ENCODE results near the gene PROSER1.
A peak's percentile ranks its signal among the peaks of the same experiment; 100 is the strongest.
"Not testable (repeated sequence)": the region's sequence is repeated elsewhere in the genome, so short reads cannot be mapped to it uniquely, and the experiment has no call there.

The PROSER1 gene

DNA sequence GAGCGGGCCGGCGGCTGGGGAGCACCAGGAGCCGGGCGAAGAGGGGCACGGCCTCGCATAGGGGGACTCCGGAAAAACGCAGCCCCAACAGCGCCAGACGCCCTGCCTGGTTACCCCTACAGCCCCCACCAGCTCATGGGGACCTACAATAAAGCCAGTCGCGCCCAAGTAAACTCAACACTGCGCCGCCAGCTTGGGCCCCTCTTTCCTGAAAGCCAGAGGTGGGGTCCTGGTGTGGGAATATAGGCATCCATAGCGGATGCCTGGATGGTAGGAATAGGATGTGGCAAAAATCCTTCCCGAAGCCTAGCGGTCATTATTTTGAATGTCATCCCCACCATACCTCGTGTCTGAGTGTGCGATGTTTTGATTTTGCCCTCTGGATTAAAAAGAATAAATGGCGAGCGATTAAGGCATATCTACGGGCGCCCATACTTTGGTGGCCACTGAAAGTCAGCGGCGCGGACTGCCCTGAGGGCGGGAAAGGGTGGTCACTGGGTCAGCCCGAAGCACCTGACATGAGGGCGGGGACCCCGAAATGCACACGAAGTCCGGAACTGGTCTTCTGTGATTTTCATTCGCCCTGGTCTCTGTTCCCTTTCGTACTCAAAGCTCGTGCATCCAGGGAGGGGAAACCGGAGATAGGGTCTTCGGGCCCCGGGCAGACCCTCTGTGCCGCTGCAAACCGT lies at the start of gene PROSER1, which contains the start of gene NHLRC3:
Gene PROSER1, minus strand, starts transcription at position 210 of the 689 bp plus-strand sequence. CDS start 847 bp downstream, outside the sequence.
Gene NHLRC3, plus strand, starts transcription at position 577 of the 689 bp plus-strand sequence. CDS start 184 bp downstream, outside the sequence.
- peak; percentile 57 to 68 (median 62) for DNase-seq

DNA sequence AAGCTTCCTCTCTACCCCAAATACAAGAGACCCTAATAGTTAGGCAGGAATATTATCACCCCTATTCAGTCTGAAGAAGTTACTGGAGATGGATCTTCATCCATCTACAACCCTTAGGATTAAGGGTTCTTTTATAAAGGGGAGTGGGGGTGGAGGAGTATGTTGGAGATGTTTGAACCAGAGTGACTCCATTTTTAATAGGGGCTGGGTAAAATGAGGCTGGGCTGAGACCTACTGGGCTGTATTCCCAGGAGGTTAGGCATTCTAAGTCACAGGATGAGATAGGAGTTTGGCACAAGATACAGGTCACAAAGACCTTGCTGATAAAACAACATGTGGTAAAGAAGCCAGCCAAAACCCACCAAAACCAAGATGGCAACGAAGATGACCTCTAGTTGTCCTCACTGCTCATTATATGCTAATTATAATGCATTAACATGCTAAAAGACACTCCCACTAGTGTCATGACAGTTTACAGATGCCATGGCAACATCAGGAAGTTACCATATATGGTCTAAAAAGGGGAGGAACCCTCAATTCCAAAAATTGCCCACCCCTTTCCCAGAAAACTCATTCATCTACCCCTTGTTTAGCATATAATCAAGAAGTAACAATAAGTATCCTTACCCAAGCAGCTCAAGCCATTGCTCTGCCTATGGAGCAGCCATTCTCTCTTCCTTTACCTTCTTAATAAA lies 48.5 kb upstream of the PROSER1 start:
- not testable (repeated sequence) for DNase-seq

DNA sequence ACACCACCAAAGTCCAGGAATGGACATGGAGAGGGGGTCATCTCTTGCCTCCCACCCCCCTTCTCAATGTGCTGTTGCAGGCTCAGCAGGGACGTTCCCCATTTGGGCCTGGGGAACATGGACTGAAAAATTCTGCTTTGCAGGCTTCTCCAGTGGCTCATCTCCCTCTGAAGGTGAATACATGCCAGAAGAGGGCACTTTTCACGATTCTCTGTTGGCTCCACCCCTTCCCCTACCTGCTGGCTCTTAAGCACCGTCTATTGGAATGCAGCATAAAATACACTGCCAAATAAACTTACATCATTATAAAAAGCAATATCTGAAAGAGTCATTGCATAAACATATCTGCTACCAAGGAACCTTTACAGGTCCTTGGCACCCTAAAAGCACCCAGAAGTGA lies 36.1 kb upstream of the PROSER1 start:
- DNase-seq = no peak

DNA sequence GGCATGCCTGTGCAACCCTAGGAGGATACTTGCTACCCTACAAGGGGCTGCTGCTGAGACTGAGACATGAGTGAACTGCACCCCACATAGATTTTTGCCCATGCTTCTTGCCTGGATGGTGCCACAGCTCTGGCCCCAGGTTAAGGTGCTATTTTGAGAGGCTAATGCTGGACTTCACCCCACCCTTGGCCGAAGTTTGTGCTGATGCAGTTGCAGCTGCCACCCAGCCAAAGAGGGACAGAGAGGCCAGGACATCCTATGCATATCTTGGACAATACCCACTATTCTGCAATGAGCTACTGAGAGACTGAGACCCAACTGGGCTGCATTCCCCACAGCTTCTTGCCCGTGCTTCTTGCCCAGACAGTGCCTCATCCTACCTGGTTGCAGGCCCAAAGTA lies 35.0 kb upstream of the PROSER1 start:
- no peak for DNase-seq

DNA sequence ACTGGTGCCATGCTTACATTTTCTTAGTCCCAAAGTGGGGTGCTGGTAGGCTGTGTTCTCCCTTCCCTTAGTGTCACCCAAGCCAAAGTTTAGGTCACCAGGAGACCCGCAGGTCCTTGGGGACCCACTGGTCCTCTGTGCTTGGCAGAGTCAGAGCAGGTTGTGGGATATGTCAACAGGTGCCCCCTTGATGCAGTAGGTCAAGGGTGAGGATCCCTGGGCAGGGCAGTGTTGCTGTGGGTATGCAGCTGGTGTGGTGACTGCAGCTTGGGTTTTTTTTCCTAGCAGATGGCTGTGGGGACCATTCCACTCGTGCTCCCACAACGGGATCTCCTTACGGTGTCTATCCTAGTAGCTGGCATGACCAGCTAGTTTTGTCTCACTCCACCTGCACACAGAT lies 24.1 kb upstream of the PROSER1 start:
- no peak for DNase-seq

DNA sequence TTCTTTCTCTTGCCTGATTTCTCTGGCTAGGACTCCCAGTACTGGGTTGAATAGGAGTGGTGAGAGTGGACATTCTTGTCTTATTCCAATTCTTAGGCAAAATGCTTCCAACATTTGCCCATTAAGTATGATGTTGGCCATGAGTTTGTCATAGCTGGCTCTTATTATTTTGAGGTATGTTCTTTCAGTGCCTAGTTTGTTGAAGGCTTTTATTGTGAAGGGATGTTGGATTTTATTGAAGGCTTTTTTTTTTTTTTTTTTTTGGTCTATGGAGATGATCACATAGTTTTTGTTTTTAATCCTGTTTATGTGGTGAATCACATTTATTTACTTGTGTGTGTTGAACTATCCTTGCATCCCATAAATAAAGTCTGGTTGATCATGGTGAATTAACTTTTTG lies 20.2 kb upstream of the PROSER1 start:
- DNase-seq = no peak

DNA sequence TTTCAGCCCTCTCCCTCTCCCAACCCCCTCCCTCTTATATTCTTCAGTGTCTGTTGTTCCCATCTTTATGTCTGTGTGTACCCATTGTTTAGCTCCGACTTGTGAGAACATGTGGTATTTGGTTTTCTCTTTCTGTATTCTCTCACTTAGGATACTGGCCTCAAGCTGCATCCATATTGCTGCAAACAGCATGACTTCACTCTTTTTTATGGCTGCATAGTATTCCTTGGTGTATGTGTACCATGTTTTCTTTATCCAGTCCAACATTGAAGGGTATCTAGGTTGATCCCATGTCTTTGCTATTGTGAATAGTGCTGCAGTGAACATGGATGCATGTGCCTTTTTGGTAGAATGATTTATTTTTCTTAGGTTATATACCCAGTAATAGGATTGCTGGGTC lies 18.1 kb upstream of the PROSER1 start:
- no peak for DNase-seq

DNA sequence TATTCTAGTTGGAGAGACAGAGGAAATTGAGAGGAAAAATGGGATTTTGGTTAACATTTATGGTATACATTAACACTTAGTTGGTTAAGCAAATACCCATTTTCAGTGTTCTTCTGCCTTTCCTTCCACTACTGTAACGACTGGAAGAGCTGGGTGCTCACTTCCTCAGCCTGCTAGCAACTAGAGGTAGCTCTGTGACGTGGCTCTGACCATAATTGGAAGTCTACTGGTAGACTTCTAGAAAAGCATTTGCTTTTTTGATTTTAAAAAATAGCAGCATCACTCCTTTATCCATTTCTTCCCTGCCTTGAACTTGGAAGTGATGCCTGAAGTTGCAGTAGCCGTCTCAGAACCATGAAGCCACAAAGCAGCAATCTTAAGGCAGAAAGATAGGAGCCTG lies 16.2 kb upstream of the PROSER1 start:
- DNase-seq = no peak

DNA sequence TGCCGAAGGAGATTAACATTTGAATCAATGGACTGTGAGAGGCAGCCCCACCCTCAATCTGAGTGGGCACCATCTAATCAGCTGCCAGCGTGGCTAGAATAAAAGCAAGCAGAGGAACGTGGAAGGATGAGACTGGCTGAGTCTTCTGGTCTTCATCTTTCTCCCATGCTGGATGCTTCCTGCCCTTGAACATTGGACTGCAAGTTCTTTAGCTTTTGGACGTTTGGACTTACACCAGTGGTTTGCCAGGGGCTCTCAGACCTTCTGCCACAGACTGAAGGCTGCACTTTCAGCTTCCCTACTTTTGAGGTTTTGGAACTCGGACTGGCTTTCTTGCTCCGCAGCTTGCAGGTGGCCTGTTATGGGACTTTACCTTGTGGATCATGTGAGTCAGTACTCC lies 15.1 kb upstream of the PROSER1 start:
- no peak for DNase-seq

DNA sequence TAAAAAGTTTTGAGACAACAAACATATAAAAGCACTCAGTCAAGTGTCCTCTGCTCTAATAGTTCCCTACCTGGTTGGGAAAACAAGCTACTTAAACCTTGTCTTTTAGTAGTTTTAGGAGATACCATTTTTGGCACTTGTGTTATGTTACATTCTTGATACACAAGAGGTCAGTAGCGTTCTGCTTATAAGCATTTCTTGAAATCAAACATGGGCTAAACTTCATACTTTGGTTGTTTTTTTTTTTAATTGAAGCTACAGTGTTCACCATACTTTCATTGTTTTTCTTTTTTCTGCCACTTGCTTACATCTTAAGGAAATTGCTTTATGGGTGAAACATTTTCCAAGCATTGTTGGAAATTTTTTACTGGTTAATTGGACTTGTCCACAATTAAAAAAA lies 13.3 kb upstream of the PROSER1 start:
- DNase-seq = no peak

DNA sequence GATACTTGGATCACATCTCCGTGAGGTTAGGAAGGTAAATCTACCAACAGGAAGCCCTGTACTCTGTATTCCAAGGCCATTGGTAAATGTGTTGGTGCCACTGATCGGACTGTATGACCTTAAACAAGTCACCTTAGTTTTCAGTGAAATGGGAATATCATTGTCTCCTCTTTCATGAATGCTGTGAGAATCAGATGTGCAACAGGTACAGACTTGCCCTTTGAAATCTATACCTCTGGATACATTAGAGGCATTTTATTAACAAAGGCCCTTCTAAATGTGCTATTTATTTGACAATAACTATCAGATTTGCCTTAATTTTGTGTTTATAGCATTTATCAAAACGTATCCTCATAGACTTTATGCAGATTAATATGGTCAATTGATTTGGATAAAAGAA lies 11.4 kb upstream of the PROSER1 start:
- no peak for DNase-seq

DNA sequence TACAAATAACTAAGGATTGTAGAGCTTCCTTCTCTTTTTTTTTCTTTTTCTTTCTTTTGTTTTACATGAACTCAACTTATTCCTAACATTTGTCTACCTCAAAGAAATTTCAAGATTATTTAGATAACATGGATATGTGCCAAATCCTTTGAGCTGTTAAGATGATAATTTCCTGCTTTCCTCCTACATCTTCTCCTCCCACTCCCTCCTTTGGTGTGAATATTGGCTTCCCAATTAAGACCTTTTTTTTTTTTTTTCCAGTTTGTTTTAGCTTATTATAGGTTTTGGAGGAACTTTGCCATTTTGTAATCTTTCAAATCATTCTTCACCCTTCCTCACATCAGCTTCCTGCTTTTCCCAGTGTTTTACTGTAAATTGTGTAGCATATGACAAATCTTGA lies 10.9 kb upstream of the PROSER1 start:
- DNase-seq = no peak

DNA sequence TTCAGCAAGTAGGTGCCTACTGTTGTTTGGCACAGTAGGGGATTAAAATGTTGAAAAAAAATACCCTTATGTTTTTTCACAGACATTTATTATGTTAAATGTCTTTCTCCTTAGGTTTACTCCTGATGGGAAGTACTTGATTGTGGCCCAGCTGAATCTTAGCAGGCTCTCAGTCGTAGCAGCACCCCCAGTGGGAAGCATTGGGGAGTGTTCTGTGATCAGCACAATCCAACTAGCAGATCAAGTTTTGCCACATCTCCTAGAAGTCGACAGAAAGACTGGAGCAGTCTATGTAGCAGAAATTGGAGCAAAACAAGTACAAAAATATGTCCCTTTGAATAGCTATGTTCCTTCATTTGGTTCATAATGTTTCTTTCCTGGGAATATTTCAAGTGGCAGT lies 9.7 kb upstream of the PROSER1 start:
- no peak for DNase-seq

DNA sequence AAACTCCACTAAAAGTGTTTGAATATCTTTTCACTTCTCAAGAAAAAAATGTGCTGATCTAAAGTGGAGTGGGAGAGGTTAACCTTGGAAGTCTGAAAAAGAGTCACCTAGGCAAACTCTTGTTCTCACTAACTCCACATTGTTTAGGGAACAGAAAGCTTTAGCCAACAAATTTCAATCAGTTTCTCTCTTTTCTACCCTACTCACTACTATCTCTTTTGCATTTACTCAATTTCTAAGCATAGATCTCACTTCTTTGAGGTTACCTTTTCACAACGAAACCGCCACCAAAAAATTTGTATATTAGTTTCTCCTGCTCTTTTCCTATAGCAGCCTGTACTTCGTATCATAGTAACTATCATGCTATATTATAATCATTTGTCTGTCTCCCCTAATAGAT lies 6.6 kb upstream of the PROSER1 start:
- no peak for DNase-seq

DNA sequence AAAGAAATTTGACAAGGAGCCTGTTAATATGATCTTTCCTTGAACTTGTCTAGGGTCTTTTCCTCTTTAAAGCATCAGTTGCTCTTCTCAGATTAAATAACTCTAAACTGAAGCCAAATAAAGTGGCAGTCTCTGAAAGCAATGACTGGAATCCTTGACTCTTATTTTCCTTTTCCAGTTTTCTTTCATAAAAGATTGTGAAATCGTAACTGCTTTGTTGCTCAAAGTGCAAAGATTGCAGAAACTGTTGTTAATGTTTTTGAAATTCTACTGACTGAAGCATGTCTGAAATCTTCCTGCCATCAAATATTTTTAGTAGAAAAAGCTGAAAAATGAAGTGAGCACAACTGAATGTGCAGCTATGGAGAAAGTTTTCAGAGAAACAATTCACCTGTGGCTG lies 2.3 kb upstream of the PROSER1 start:
- no peak for DNase-seq

DNA sequence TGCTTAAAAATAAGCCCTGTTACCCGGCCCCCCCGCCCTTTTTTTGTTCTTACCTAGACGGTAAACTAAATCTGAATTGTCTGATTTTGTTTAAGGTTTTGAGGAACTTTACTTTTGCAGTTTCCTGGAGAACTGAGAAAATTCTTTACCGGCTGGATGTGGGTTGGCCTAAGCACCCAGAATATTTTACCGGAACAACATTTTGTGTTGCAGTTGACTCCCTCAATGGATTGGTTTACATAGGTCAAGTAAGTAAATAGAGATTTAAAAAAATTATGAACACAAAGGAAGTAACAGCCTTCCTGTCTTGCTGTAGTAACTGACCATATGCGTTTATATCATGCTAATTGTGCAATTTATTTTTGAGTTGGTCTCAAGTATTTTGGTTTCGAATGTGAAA lies 1.2 kb upstream of the PROSER1 start:
- DNase-seq = no peak

DNA sequence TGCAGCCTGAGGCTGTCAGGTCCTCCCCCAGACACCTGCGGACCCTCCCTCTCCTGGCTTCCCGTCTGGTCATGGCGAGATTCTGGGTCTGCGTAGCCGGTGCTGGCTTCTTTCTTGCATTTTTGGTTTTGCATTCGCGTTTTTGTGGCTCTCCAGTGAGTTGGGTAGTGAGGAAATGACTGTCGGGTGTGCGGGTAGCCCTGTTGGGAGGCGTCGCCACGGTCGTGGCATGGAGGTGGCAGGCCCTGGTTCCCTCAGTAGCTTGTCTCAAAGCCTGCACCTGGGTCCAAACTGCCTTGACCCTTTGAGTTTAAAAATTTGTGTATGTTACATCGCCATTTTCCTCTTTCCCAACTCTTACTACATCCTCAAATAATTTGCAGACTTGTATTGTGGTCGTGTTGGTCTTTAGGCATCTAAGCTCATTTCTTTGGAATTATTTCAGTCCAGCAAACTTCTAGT lies 711 bp upstream of the PROSER1 start:
- peak in 3 of 4 experiments; percentile 20 to 32 (median 30) for DNase-seq

DNA sequence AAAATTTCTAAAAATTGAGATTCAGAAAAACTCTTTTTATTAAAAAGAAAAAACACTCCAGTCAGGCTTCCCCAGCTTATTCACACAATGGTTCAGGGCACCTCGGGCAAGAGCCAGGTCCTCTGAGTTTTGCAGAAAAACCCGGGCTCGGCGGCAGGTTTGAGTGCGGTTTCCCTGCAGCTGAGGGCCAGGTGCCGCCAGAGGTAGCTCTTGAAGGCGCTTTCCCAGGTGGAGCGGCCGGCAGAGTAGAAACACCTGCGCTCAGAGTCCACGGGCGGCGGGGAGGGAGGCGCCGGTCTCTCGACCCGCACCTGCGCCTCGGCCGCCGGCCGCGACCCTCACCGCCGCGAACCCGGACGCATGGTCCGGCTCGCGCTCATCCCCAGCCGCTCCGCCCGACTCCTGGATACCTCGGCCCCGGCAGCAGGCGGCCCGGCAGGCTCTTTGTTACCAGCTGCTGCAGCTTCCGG lies 444 bp downstream of the PROSER1 start:
- DNase-seq = peak in 2 of 4 experiments; percentile 16 to 29

DNA sequence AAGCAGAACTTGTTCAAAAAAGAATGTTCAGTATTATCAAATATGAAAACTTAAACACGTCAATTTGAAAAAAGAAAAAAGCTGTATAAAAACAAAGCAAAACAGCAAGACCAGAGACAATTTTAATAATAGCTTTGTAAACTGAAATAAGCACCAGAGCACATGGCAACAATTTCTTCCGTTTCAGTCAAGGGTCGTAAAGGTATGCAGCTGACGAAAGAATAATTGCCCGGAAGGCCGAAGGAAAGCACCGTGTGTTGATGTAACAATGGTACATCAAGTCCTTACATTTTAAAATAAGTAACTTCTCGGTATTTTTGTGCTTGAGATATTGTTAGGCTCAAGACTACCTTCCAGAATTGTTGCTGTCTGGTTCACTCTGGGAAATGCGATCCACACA lies 1.7 kb downstream of the PROSER1 start:
- no peak for DNase-seq

DNA sequence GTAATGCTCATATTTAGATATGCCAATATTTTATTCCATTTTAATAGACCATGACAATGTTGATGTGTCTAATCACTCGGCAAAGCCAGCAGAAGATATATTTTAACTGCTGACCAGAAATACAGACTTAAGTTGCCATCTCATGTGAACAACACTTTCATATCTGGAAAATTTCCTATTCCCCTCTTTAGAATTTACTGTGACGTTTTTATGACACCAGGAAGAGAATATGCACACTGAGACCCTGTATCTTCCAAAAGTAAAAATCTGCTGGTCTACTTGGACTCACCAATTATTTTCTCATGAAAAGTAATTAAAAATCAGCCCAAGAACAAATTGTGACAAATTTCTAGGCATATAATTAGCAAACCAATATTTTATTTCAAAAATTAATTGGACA lies 2.1 kb downstream of the PROSER1 start:
- DNase-seq = no peak

DNA sequence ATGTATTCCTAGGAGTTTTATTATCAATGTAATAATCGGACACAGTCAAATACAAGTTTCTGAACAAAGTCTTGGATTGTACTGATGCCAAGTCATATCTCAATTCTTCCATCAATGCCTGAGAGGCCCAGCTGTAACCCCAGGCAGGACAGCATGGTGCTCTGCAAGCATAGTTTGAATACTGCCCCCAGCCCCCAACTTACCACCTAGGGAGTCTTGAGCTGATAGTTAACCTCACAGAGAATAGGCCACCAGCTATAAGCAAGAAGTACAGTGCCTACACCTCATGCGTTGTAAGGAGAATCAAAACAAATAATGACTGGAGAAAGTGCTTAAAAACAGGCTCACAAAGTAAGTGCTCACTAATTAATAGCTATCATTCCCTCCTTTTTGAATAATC lies 2.7 kb downstream of the PROSER1 start:
- no peak for DNase-seq

DNA sequence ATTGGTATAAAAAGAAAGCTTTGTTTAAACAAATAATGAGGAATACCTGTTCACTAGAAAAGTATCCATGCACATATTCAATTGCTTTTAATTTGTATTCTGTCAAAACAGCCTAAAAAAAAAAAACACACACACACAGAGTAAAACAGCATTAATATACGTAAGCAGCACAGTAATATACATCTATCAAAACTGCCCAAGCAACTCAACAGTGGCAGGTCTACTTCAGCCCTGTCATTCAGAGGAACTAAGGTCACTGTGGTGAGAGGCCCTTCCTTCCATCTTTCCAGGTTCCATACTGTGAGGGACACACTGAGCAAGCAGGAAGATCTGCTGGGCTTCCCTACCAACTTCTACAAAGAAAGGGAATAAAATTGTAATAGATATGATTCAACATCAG lies 3.8 kb downstream of the PROSER1 start:
- no peak for DNase-seq

DNA sequence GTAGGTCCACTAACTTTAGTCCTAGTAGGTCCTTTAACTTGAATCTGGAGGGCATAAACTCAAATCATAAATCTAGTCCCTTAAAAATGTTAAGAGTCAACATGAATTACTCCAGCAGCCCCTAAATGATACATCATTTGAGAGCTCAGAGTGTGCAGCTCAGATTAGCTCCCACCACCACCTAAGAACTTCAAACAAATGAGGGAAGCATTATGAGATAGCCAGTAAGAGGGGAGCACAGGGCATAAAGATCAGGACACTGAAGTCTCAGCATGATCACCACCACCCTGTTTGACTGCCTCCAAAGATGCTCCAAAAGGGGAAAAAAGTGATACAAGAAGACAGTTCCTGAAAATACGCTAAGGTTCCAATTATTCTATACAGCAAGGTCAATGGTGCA lies 5.7 kb downstream of the PROSER1 start:
- no peak for DNase-seq

DNA sequence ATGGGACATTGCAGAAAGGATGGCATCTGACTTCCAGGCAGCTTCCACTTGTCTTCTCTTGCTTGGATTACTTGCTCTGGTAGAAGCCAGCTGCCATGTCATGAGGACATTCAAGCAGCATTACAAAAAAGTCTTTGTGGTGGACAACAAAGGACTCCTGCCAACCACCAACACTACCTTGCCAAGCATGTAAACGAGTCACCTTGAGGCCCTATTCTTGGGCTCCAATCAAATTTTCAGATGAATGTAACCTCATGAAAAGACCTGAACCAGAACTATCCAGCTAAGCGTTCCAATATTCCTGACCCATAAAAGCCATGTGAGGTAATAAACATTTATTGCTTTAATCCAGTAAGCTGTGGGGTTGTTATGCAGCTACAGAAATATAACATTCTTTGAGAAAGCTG lies 12.5 kb downstream of the PROSER1 start:
- no peak for DNase-seq
